ENCODE data around the gene NOTCH1. TPM values are rescaled to one million over a fixed set of nuclear protein-coding genes. Genes with fewer than 3 reads are reported as not detected.
A peak's percentile ranks its signal among the peaks of the same experiment; 100 is the strongest.

Gene NOTCH1
- total RNA-seq, 1 donor from 2014 or later = 17.6 TPM

DNA sequence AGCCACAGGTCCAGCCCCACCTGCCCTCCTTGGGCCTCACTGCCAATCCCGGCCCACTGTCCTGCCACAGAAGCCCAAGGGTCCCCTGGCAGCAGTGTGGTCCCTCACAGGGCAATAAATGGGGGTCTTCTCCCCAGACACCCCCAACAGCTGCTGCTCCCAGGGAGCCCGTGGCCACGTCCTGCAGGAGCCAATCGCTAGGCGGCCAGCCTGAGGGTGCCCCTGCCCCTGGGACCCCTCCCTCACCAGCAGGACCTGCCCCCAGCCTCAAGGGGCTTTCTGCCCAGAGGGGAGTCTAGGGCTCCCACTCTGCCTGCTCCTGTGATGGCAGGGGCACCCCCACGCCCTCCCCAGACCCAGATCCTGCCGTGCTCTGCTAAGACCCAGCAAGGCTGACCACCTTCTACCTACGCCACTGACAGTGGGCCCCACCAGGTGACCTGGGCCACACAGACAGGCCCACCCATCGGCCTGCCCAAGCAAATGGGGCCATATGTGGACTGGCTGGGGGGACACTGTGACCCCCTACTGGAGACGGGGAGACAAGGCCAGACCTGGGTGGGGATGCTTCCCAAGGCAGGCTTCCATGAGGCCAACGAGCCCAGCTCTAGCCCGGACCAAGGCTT is 17.0 kb downstream of the NOTCH1 start:
- TF ChIP-seq, protein P1, sequence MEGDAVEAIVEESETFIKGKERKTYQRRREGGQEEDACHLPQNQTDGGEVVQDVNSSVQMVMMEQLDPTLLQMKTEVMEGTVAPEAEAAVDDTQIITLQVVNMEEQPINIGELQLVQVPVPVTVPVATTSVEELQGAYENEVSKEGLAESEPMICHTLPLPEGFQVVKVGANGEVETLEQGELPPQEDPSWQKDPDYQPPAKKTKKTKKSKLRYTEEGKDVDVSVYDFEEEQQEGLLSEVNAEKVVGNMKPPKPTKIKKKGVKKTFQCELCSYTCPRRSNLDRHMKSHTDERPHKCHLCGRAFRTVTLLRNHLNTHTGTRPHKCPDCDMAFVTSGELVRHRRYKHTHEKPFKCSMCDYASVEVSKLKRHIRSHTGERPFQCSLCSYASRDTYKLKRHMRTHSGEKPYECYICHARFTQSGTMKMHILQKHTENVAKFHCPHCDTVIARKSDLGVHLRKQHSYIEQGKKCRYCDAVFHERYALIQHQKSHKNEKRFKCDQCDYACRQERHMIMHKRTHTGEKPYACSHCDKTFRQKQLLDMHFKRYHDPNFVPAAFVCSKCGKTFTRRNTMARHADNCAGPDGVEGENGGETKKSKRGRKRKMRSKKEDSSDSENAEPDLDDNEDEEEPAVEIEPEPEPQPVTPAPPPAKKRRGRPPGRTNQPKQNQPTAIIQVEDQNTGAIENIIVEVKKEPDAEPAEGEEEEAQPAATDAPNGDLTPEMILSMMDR (IDR thresholded peaks at IDR 0.05; ENCODE audit: borderline replicate concordance) = no peak
- Histone ChIP-seq H3K27ac (replicated peaks) (peak overlapping the region; percentile 79), H3K4me3 (no peak overlapping the region), H3K27me3 (ENCODE audit: low read depth) (no peaks in the 10 kb centered on the region), H3K36me3 (no peaks in the 10 kb centered on the region), H3K4me1 (peaks cover 100% of the 10 kb centered on the region), H3K9me3 (replicated peaks) (no peaks in the 10 kb centered on the region)
- no peak for DNase-seq
- intact Hi-C loops (cut with micrococcal nuclease) = no loop called here

DNA sequence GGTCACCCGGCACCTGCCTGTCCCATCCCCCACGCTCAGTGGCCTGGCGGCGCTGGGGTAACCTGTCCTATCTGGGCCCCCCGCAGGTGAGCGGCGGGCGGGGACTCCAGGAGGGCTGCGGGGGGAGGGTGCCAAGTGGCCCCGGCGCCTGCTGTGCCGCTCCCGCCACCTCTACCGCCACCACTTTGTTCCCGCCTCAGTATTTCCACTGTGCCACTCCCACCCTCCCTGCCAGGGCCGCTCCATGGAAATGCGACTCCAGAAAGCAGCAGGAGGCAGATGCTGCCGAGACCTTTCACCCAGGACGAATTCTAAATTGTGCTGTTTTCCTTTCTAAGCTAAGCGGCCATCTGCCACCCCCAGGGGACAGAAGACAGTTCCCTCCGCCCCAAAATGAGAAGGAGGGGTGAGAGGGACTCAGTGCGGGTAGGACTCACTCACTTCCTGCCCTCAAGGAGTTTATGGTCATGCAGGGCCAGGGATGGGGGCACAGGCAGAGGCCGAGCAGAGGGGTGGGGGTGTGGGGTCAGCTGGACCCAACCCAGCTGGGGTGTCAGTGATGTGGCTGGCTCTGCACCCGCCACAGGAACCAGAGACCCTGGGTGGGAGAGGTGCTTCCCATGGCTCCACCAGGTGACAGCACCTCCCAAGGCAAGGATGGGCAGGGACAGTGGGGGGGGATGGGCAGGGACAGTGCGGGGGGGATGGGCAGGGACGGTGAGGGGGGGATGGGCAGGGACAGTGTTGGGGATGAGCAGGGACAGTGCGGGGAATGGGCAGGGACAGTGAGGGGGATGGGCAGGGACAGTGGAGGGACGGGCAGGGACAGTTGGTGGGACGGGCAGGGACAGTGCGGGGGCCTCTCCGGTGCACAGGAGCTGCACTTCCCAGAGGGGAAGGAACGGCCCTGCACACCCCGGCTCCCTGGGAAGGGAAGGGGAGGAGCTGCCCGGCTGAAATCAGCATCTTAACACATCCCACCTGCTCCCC is 17.8 kb downstream of the NOTCH1 start:
- TF ChIP-seq, protein P1 (IDR thresholded peaks at IDR 0.05; ENCODE audit: borderline replicate concordance) = no peak
- no peaks in the 10 kb centered on the region for H3K27me3 ChIP-seq (ENCODE audit: low read depth)
- no peak for DNase-seq
- H3K36me3 ChIP-seq = peaks cover 7% of the 10 kb centered on the region
- no peaks in the 10 kb centered on the region for H3K9me3 ChIP-seq (replicated peaks)
- intact Hi-C loops (cut with micrococcal nuclease) = no loop called here
- peaks cover 100% of the 10 kb centered on the region for H3K4me1 ChIP-seq
- no peak overlapping the region for H3K4me3 ChIP-seq
- H3K27ac ChIP-seq (replicated peaks) = peak overlapping the region; percentile 84

DNA sequence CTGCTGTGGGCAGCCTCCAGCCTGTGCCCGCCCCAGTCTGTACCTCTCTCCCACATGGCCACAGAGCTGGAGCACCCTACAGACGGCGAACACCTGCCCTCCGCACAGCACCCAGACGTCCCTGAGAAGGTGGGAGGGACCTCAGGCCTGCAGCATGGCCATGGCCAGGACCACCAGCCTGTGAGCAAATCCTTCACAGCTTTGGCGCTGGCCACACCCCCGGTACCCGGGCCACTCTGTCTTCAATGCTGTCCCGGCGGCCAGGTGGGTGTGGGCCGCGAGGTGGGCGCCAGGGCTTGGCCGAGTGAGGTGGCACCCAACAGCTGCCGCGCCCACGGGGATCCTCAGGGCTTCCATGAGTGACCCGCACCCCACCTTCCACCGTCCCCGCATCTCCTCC is 18.7 kb downstream of the NOTCH1 start:
- DNase-seq = no peak
- H3K27me3 ChIP-seq (ENCODE audit: low read depth) = no peaks in the 10 kb centered on the region
- TF ChIP-seq, protein P1 (IDR thresholded peaks at IDR 0.05; ENCODE audit: borderline replicate concordance) = no peak
- peaks cover 15% of the 10 kb centered on the region for H3K36me3 ChIP-seq
- H3K4me3 ChIP-seq = peak overlapping the region; percentile 21
- H3K27ac ChIP-seq (replicated peaks) = peak overlapping the region; percentile 84
- H3K4me1 ChIP-seq = peaks cover 100% of the 10 kb centered on the region
- intact Hi-C loops (cut with micrococcal nuclease) = no loop called here
- H3K9me3 ChIP-seq (replicated peaks) = no peaks in the 10 kb centered on the region

DNA sequence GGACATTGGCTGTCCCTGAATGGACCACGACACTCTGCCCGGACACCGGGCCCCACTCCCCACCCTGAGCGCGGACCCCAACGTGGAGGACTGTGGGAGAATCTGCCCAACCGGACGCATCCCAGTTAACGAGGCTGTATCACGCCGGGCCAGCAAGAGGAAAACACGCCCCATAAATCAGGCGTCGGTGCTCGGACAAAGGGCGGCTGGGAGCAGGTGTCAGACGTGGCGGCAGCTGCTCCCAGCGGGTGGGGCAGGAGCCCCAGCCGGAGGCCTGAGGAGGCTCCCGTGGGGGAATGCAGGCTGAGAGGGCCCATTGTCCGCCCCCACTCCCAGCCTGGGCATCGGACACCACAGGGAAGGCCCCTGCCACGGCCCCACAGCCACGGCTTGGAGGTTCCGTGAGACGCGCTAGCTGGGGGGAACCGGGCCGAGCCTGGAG is 19.2 kb downstream of the NOTCH1 start:
- Histone ChIP-seq H3K4me3 (peak overlapping the region; percentile 21), H3K27me3 (ENCODE audit: low read depth) (no peaks in the 10 kb centered on the region), H3K4me1 (peaks cover 99% of the 10 kb centered on the region), H3K9me3 (replicated peaks) (no peaks in the 10 kb centered on the region), H3K27ac (replicated peaks) (peak overlapping the region; percentile 84), H3K36me3 (peaks cover 17% of the 10 kb centered on the region)
- intact Hi-C loops (cut with micrococcal nuclease) = no loop called here
- TF ChIP-seq, protein P1 (IDR thresholded peaks at IDR 0.05; ENCODE audit: borderline replicate concordance) = no peak
- DNase-seq = no peak

DNA sequence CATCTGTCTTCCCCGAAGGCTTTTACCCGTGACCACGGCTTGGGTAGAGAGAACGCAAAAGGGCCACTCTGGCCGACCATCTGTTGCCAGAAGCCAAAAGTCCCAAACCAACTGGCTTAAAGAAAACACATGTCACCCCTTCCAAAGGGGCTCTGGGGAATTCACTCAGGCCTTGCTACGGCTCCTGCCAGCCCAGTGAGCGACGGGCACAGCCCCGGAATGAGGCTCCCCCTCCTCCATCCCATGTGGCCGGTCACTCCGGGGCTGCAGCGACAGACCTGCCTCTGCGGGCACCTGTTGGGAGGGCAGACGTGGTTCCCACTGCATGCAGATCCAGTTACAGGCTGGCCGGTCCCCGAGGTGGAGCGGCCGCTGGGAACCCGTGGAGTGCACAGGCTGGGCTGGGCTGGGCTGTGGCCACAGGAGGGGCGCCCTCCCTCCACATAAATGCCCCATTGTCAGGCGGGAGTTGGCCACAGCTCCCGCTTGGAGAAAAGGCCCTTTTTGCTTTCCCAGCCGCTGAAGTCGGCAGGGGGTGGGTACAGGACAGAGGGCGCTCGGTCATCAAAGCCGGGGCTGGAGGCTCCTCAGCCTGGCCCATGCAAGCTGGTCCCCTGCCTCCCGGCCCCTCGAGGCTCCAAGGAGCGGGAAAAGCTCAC is 19.9 kb downstream of the NOTCH1 start:
- peak overlapping the region; percentile 21 for H3K4me3 ChIP-seq
- H3K27me3 ChIP-seq (ENCODE audit: low read depth) = no peaks in the 10 kb centered on the region
- peak overlapping the region; percentile 84 for H3K27ac ChIP-seq (replicated peaks)
- H3K4me1 ChIP-seq = peaks cover 99% of the 10 kb centered on the region
- no peak for DNase-seq
- H3K9me3 ChIP-seq (replicated peaks) = no peaks in the 10 kb centered on the region
- TF ChIP-seq, protein P1 (IDR thresholded peaks at IDR 0.05; ENCODE audit: borderline replicate concordance) = no peak
- H3K36me3 ChIP-seq = peaks cover 19% of the 10 kb centered on the region
- intact Hi-C loops (cut with micrococcal nuclease) = no loop called here
